ENCODE data around the gene SUSD3.
"Not testable (repeated sequence)": the region's sequence is repeated elsewhere in the genome, so short reads cannot be mapped to it uniquely, and the experiment has no call there.

Gene SUSD3

GRCh38 chr9:93098236-93098946 lies 39.9 kb downstream of the SUSD3 start:
- TF ChIP-seq CTCF (IDR thresholded peaks at IDR 0.05; ENCODE audit: borderline replicate concordance, insufficient read depth, low read depth, low read length) = no peak
- H3K4me3 ChIP-seq (ENCODE audit: low read depth, low read length) = no peak overlapping the region

DNA sequence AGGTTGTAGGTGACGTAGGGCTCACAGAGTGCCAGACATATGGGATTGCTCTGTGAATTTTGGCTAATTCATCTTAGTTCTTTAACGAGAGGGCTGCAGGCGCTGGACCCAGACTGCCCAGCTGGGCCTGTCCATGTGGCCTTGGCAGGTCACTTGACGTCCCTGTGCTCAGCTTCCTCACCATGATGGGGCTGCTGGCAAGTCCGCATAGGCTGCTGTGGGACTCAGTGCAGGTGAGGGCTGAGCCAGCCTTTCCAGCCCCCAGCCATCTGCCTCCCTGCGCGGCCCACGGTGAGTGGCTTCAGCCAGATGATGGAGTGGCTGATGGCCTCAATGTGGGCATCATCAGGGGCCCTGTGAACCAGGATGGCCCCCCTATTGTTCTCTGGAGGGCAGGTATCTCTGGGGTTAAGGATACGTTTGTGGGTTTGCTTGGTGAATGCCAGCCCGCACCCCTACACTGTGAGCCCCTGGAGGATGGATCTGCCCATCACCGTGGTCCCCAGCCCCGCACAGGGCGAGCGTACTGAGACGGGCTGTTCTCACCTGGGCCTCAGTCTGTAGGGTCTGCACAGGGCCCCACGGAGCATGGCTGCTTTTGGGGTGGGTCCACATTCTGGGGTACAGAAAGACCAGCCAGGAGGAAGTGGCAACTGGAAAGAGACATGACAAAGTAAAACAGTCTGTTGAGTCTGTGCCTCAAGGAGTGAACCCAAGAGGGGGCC lies 41.2 kb downstream of the SUSD3 start:
- no peak for TF ChIP-seq CTCF (IDR thresholded peaks at IDR 0.05; ENCODE audit: borderline replicate concordance, insufficient read depth, low read depth, low read length)
- H3K4me3 ChIP-seq (ENCODE audit: low read depth, low read length) = no peak overlapping the region

- no peak for TF ChIP-seq CTCF (IDR thresholded peaks at IDR 0.05; ENCODE audit: borderline replicate concordance, insufficient read depth, low read depth, low read length)
Measured at GRCh38 chr9:93100276-93100636, 41.8 kb downstream of the SUSD3 start.

GRCh38 chr9:93101086-93101485 lies 42.6 kb downstream of the SUSD3 start:
- not testable (repeated sequence) for H3K4me3 ChIP-seq (ENCODE audit: low read depth, low read length)

More at GRCh38 chr9:93100276-93100636, 41.8 kb downstream of the SUSD3 start:
- no peak overlapping the region for H3K4me3 ChIP-seq (ENCODE audit: low read depth, low read length)

DNA sequence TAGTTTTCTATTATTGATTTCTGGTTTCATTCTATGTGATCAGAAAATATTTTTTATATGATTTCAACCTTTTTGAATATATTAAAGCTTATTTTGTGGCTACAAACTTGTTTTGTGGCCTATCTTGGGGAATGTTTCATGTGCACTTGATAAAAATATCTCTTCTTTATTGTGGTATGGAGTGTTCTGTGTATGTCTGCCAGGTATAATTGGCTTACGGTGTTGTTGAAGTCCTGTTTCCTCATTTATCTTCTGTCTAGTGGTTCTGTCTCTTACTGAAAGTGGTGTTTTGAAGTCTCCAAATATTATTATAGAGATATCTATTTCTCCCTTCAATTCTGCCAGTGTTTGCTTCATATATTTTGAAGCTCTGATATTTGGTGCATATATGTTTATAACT lies 47.1 kb downstream of the SUSD3 start:
- no peak for TF ChIP-seq CTCF (IDR thresholded peaks at IDR 0.05; ENCODE audit: borderline replicate concordance, insufficient read depth, low read depth, low read length)
- no peak overlapping the region for H3K4me3 ChIP-seq (ENCODE audit: low read depth, low read length)

GRCh38 chr9:93107151-93107824 lies 48.8 kb downstream of the SUSD3 start:
- TF ChIP-seq CTCF (IDR thresholded peaks at IDR 0.05; ENCODE audit: borderline replicate concordance, insufficient read depth, low read depth, low read length) = no peak
- no peak overlapping the region for H3K4me3 ChIP-seq (ENCODE audit: low read depth, low read length)

GRCh38 chr9:93107825-93108161 lies 49.3 kb downstream of the SUSD3 start:
- no peak for TF ChIP-seq CTCF (IDR thresholded peaks at IDR 0.05; ENCODE audit: borderline replicate concordance, insufficient read depth, low read depth, low read length)
- H3K4me3 ChIP-seq (ENCODE audit: low read depth, low read length) = no peak overlapping the region

All from GM12875 (cell line).